H1 (cell line): Measurements from ENCODE around the gene KLHL34. TPM values are rescaled to one million over a fixed set of nuclear protein-coding genes. Genes with fewer than 3 reads are reported as not detected.

Experiments
- BRCA1 ChIP-seq: IDR thresholded peaks from 2 replicates; pipeline ENCODE4 v1.6.1; 2012; ENCODE audit warnings: low read depth, low read length, improper control_type of control experiment
- CBX5 ChIP-seq: fragments of 300-800, 300-1000 bp; sonication (generic); IDR thresholded peaks from 2 replicates; pipeline ENCODE4 v1.7.1; 2016; ENCODE audit warnings: antibody characterized with exemption, low read length, low read depth
- CHD7 ChIP-seq: fragments of 300-600 bp; sonication (generic); IDR thresholded peaks from 2 replicates; pipeline ENCODE4 v1.7.1; 2012; ENCODE audit warnings: low read length, moderate library complexity, mild to moderate bottlenecking, inconsistent platforms; ENCODE audit not compliant: insufficient replicate concordance
- E2F6 ChIP-seq: IDR thresholded peaks from 2 replicates; pipeline ENCODE4 v1.6.1; 2012; ENCODE audit warnings: inconsistent platforms
- EP300 ChIP-seq, 2 experiments: IDR thresholded peaks; 1 replicate in 1 of 2; 2 replicates in 1 of 2; pipeline ENCODE4 v1.6.1; 2011 to 2012; ENCODE audit warnings: low read depth in 2 of 2, low read length in 2 of 2, mild to moderate bottlenecking in 2 of 2, borderline replicate concordance in 1 of 2, inconsistent platforms in 1 of 2, moderate library complexity in 1 of 2
- PHF8 ChIP-seq: fragments of 200-600 bp; sonication (generic); conservative IDR thresholded peaks from 2 replicates; pipeline ENCODE4 v1.7.1; 2012; ENCODE audit warnings: low read depth, mild to moderate bottlenecking, inconsistent platforms, low read length, moderate library complexity
- POLR2AphosphoS5 ChIP-seq: IDR thresholded peaks from 2 replicates; pipeline ENCODE4 v1.6.1; 2011; ENCODE audit warnings: low read depth, low read length
- RBBP5 ChIP-seq: IDR thresholded peaks from 2 replicates; pipeline ENCODE4 v1.7.1; 2012; ENCODE audit warnings: low read depth, mild to moderate bottlenecking, inconsistent platforms, low read length, moderate library complexity, borderline replicate concordance
- SIN3A ChIP-seq, 2 experiments: IDR thresholded peaks in 1 of 2; conservative IDR thresholded peaks in 1 of 2; 2 replicates each; pipeline ENCODE4 v1.6.1; 2011 to 2012; ENCODE audit warnings: low read length in 2 of 2, improper control_type of control experiment in 1 of 2, low read depth in 1 of 2, mild to moderate bottlenecking in 1 of 2
- TAF7 ChIP-seq: optimal IDR thresholded peaks from 2 replicates; pipeline ENCODE3; 2011; ENCODE audit warnings: low read depth, mild to moderate bottlenecking, inconsistent platforms, low read length, moderate library complexity, borderline replicate concordance
- YY1 ChIP-seq: IDR thresholded peaks from 2 replicates; pipeline ENCODE4 v1.6.1; 2011; ENCODE audit warnings: low read depth, mild to moderate bottlenecking, low read length
- polyA plus RNA-seq, 7 experiments: library from polyadenylated mRNA; depleted of rRNA in 3 of 7; stranded (reverse) in 5 of 7; unstranded in 2 of 7; fragments of >200 nt in 5 of 7; fragments of 200-250 nt in 2 of 7; gene quantifications; 1 replicate in 5 of 7; 2 replicates in 1 of 7; 4 replicates in 1 of 7; pipeline versions ENCODE4 v1.2.1 to v1.2.3, GENCODE V29; 2011 to 2013; ENCODE audit warnings: missing spikeins in 2 of 7, mixed read lengths in 2 of 7
- total RNA-seq: library from RNA; stranded (reverse); fragmentation: NEBNext Ultra II Directional; extraction: Animal tissue kit (Norgen Biotek cat#: 25700); gene quantifications from 2 replicates; pipeline ENCODE4 v1.2.1, GENCODE V29; 2021

Gene KLHL34
- total and polyA plus RNA-seq, 2 of the 8 experiments (the other 6 are each of a cell fraction or from before 2014, with no cell fraction given) = not detected

GRCh38 chrX:21662761-21663160 is 4.6 kb upstream of the KLHL34 start (continued):
- TF ChIP-seq CHD7 = no peak
- TF ChIP-seq RBBP5 = no peak
- no peak for TF ChIP-seq TAF7
- TF ChIP-seq YY1 = no peak
- TF ChIP-seq BRCA1 = no peak
- TF ChIP-seq POLR2AphosphoS5 = no peak
- TF ChIP-seq E2F6 = no peak
- no peak for TF ChIP-seq CBX5
- no peak for TF ChIP-seq PHF8
- no peak for TF ChIP-seq SIN3A (conservative IDR thresholded peaks at IDR 0.05 in 1 of 2, IDR thresholded peaks at IDR 0.05 in 1 of 2; ENCODE audit: low read depth in 1 of 2, low read length in 2 of 2)
- TF ChIP-seq EP300 (IDR thresholded peaks at IDR 0.05; ENCODE audit: borderline replicate concordance in 1 of 2, low read depth in 2 of 2, low read length in 2 of 2) = no peak
